Stimulated activated CD8-positive, alpha-beta memory T cell treated with anti-CD3 and anti-CD28 coated beads, Interleukin-4, amount 100 ng/mL, for 4 hours (primary cell): ENCODE results near the gene GP1BB.

Experiments used
- DNase-seq, 2 donors: peaks; one replicate each; pipeline ENCODE4 v3.0.0-alpha.2; 2020; ENCODE audit warnings: low read depth in 2 of 2, low spot score in 1 of 2

GP1BB gene

GRCh38 chr22:19755145-19755710 is 31.9 kb downstream of the GP1BB start:
- no peak for DNase-seq

GRCh38 chr22:19755722-19756287 is 32.5 kb downstream of the GP1BB start:
- DNase-seq, result no peak

GRCh38 chr22:19756288-19757128 is 33.2 kb downstream of the GP1BB start:
- DNase-seq, result peak; percentile 23 to 35

GRCh38 chr22:19757140-19757984 is 34.0 kb downstream of the GP1BB start:
- no peak for DNase-seq

- no peak for DNase-seq
Observed at GRCh38 chr22:19757985-19758895, 34.9 kb downstream of the GP1BB start.

GRCh38 chr22:19758896-19759426 is 35.6 kb downstream of the GP1BB start:
- no peak for DNase-seq

- no peak for DNase-seq
Observed at GRCh38 chr22:19759427-19760057, 36.2 kb downstream of the GP1BB start.

GRCh38 chr22:19760058-19760950 is 37.0 kb downstream of the GP1BB start, which contains the start of gene TBX1:
Gene TBX1 (plus strand): TSS chr22:19760778. CDS start chr22:19760844, 66 bp downstream.
- DNase-seq, result no peak

GRCh38 chr22:19760951-19761724 is 37.8 kb downstream of the GP1BB start:
- DNase-seq, result no peak

- no peak for DNase-seq
Observed at GRCh38 chr22:19761725-19762567, 38.6 kb downstream of the GP1BB start.

GRCh38 chr22:19762568-19763457 is 39.5 kb downstream of the GP1BB start:
- DNase-seq, result no peak

GRCh38 chr22:19763458-19764298 is 40.3 kb downstream of the GP1BB start:
- no peak for DNase-seq

GRCh38 chr22:19764299-19764593 is 40.9 kb downstream of the GP1BB start:
- DNase-seq, result no peak

- no peak for DNase-seq
Observed at GRCh38 chr22:19764636-19765476, 41.5 kb downstream of the GP1BB start.
